NCI-H2171 treated with DMSO at 0.1 percent for 48 hours (cell line): Measurements from ENCODE around the gene SEMA6C.
A peak's percentile ranks its signal among the peaks of the same experiment; 100 is the strongest.
"Not testable (repeated sequence)": the region's sequence is repeated elsewhere in the genome, so short reads cannot be mapped to it uniquely, and the experiment has no call there.

Experiments
- DNase-seq: peaks from one replicate; lab custom pipeline; 2025; lab: John Stamatoyannopoulos, UW

SEMA6C gene, protein sequence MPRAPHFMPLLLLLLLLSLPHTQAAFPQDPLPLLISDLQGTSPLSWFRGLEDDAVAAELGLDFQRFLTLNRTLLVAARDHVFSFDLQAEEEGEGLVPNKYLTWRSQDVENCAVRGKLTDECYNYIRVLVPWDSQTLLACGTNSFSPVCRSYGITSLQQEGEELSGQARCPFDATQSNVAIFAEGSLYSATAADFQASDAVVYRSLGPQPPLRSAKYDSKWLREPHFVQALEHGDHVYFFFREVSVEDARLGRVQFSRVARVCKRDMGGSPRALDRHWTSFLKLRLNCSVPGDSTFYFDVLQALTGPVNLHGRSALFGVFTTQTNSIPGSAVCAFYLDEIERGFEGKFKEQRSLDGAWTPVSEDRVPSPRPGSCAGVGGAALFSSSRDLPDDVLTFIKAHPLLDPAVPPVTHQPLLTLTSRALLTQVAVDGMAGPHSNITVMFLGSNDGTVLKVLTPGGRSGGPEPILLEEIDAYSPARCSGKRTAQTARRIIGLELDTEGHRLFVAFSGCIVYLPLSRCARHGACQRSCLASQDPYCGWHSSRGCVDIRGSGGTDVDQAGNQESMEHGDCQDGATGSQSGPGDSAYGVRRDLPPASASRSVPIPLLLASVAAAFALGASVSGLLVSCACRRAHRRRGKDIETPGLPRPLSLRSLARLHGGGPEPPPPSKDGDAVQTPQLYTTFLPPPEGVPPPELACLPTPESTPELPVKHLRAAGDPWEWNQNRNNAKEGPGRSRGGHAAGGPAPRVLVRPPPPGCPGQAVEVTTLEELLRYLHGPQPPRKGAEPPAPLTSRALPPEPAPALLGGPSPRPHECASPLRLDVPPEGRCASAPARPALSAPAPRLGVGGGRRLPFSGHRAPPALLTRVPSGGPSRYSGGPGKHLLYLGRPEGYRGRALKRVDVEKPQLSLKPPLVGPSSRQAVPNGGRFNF

DNA sequence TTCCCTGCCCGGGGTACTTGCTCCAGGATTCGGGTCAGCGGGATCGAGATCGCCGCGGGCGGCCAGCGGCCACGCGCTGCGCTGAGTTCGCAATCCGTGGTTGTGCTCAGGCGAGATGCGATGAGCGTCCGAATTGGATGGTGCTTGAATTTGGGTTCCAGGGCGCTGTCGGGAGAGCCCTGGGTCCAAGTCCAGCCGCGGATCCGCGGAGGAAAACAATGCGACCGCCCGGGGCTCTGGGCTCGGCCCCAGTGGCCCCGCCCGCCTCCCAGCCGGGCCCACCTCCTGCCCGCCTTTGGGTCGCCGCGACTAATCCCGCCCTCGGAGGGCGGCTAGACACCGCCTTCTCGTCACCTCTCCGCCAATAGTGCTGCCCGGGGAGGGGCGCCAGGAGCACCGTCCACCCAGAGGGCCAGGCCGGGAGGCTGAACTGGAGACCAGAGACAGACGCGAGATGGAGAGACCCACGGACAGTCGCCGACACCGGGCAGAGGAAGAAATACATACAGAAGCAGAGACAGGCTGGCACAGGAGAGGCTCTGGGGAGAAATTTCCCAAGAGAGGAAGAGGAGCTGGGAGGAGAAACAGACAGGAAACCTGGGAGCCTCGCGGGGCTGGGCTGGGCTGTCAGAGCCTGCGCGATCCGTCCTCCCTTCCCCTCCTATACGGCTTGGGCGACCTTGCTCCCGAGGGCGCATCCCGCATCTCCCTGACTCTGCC, at the start of gene SEMA6C:
Gene SEMA6C (minus strand): TSS at position 220 of the 720 bp plus-strand sequence. CDS start 4,010 bp downstream, outside the sequence.
- peak; percentile 82 for DNase-seq

DNA sequence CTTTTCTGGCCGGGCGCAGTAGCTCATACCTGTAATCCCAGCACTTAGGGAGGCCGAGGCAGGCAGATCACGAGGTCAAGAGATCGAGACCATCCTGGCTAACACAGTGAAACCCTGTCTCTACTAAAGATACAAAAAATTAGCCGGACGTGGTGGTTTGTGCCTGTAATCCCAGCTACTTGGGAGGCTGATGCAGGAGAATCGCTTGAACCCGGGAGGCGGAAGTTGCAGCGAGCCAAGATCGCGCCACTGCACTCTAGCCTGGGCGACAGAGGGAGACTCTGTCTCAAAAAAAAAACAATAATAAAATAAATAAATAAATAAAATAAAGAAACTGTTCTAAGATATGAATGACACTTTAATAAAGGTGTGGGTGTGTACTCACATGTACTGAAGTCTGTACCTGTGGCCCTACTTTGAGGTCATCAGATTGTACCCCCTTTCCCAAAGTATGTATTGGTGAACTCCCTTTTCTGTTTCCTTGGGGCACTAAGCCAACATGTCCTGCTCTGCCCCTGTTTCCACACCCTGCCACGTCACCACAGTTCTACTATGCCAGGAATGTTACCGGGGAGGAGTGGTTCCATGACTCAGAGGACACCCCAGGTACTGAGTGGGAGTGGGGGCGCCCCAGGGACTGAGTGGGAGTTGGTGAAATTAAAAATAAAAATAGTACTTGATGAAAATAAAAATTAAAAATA, 48.6 kb upstream of the SEMA6C start:
- DNase-seq, result not testable (repeated sequence)

DNA sequence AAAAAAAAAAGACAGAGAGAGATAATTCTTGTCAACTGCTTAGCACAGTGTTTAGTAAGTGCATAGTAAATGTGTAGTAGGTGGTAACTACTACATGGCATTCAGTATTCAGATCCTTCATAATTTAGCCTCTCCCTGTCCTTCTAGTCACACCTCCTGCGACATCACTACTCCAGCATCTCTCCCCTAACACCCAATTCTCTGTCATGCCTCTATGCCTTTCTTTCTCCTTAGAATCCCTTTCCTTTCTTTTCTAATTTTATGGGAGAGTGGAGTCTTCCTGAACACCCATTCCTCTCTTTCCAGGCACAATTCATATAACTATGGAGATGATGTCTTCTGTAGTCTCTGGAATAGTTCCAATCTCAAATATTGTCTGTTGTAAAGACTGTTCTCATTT, 47.4 kb upstream of the SEMA6C start:
- no peak for DNase-seq

DNA sequence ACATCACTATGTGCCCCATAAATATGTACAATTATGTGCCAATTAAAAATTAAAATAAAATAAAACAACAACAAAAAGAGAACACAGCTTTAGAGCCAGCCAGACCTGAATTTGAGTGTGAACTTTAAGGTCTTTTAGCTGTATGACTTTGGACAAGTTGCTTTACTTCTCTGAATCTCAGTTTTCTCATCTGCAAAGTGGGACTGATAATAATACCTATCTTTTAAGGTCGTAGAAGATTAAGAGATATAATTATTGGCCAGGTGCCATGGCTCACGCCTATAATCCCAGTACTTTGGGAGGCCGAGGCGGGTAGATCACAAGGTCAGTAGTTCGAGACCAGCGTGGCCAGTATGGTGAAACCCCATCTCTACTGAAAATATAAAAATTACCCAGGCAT, 46.9 kb upstream of the SEMA6C start:
- DNase-seq, result no peak

DNA sequence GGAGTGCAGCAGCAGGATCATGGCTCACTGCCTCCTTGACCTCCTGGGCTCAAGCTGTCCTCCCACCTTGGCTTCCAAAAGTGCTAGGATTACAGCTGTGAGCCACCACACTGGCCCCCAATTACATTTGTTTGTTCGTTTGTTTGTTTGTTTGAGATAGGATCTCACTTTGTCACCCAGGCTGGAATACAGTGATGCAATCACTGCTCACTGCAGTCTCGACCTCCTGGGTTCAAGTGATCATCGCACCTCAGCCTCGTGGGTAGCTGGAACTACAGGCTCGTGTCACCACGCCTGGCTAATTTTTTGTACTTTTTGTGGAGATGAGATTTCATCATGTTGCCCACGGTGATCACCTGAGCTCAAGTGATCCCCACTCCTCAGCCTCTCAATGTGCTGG, 45.6 kb upstream of the SEMA6C start:
- DNase-seq, result no peak

DNA sequence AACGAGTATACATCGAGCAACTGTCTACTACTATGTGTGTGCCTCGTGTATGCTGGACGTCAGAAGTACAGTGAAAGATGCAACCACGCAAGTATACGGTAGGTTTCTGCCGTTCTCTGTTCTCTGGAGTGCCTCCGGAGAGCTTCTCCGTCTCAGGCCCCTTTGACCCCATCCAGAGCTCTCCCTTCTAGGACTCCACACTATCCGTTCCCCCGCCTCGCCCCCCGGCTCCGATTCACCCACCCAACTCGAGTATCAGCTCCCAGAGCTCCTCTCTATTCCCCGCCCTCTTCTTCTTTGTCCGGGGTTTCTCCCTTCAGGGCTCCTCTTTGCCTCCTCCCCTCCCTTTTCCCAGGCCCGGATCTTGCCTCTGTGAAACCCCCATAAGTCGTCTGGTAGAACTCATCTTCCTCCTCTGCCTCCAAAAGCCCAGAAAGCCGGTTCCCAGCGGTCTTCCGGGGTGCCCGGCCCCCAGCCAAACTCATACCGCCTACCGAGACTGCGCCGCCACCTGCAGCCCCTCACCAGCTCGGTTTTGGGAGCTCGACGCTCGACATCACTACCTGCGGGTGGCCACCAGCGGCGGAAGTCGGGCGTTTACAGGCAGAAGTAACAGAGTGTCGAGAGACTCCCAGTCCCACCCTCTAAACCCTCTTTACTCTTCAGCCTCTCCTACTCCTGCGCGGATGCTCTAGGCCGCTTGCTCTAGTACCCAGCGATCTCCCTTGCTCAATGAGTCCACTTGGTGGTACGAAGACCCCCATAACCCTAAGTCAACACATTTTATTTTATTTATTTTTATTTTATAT, 43.4 kb upstream of the SEMA6C start, which contains the start of gene VPS72:
Gene VPS72 (minus strand): TSS at position 561 of the 809 bp plus-strand sequence. CDS start 76 bp downstream, at position 485.
- DNase-seq, result peak; percentile 96

DNA sequence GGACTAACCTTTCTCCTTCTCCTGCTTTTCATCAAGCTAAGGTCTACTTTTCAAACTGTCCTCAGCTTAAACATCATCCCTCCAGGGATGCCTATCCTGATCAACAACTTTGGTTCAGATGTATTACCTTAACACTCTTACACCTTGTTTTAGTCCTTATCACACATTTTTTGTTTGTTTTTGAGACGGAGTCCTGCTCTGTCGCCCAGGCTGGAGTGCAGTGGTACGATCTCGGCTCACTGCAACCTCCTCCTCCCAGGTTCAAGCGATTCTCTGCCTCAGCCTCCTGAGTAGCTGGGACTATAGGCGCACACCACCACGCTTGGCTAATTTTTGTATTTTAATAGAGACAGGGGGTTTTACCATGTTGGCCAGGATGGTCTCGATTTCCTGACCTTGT, 42.2 kb upstream of the SEMA6C start:
- DNase-seq, result not testable (repeated sequence)

DNA sequence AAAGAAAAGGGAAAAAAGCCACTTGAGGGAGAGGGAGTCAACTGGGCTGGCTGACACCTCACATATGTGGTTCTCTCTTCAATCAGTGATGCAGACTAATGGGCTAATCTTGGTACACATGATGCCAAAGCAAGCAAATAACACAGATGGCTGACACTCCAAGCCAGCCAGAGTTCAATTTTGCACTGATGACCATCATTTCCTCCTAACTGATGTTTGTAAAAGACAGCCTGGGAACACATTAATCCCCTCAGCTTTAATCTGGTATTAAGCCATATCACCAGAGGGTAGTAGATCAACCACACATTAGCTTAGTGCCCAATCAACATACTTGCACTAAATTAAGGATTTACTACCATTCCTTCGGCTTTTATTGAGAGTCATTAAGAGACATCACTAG, 40.8 kb upstream of the SEMA6C start:
- DNase-seq, result peak; percentile 32

DNA sequence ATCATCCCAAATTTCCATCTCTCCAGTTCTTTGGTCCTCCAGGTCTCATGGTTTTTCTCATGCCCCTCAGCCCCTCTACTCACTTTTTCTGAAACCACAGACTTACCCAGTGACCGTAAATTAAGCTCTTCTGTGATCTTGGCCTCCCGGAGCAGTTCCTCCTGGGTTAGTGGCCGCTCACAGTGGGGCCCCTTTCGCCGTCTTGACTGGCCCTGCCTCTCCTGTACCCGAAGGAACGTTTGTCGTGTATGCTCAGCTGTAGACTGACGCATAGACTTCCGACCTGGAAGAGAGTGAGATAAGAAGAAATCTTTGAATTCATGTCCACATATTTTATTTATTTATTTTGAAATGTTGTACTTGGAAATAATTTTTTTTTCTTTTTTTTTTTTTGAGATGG, 37.8 kb upstream of the SEMA6C start:
- no peak for DNase-seq

DNA sequence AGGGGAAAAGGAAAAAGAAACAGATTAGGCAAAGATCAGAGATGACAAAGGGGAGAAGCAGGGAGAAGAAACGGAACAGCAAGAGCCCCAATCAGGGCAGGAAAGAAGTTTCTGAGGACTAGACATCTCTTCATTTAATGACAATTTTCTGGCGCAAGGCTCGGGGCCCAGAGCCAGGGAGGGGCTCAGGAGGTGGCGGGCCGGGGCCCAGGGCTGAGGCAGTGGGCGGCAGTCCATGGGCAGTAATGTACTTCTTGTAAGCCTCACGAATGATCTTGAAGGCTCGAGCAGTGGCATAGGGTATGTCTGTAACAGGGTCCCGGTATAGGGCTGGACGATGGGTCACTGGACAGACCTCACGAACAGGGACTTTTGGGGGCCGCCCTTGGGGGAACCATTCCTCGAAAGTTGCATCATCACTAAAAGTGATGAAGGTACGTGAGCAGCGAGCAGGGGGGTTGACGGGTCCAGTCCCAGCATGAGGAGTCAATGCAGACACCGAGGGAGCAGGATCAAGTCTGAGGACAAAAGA, 30.1 kb upstream of the SEMA6C start:
- no peak for DNase-seq

DNA sequence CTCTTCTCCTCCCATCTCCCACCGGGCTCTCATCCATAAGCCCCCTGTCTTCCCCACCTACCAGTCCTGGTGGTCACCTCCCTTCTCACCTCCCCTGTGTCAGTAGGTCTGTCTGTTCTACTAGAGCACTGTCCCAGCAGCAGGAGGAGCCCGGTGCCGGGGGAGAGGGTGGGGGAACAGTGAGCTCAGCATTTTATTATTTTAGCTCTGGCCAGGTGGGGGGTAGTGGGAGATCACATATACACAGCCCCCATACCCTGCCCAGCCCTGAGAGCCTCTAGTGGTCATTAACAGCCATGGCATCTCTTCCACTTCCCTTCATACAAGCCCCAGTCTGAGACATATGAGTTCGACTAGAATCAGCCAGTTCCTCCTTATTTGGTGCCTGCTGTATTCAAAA, 29.4 kb upstream of the SEMA6C start, which contains the start of gene TMOD4:
Gene TMOD4 (minus strand): TSS at position 119 of the 400 bp plus-strand sequence. CDS start 1,106 bp downstream, outside the sequence.
- peak; percentile 7 for DNase-seq

DNA sequence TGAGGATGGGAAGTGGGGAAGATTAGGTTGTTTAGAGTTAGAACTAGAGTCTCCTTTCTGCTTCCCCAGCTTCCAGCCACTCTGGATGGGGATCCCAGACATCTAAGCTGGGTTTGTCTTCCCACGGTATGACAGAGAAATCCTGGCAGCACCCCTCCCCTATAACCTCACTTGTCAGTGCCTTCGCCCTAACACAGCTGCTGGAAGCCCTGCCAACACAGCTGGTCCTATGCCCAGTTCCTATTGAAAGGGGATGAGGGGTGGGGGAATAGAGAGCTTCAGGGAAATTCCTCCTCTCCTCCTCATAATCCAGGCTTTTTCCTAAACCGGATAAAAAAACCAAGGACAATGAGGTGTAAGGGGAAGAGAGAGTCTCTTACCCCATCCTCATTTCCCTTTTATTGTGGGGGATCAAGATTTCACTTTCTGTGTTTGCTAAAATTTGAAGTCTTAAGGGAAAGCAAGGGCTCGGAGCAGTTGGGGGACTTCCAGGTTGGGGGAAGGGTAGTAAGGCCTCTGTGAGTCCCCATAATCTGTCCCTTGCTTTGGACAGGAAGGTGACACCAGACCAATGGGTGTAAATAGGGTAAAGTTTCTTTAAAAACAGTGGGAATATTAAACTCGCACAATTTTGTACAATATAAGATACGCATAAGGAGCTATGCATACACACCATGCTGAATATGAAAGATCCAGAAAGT, 28.8 kb upstream of the SEMA6C start:
- DNase-seq, result no peak

DNA sequence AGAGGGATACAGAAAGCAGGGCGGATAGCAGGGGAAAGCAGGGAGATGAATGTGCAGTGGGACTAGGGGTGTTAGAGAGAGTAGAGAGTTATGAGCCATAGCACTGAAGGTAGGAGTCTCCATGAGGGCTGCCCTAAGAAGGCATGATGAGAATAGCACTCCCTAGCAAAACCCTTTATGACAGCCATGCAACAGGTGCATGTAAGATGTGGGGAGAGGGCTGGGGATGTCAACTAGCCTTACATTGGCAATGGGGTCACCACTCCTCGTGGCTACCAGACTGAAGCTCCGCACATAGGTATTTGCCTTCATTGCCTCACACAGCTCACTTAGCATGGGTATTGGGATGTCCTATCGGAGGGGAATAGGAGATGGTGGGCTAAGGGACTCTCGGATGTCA, 24.8 kb upstream of the SEMA6C start:
- no peak for DNase-seq

DNA sequence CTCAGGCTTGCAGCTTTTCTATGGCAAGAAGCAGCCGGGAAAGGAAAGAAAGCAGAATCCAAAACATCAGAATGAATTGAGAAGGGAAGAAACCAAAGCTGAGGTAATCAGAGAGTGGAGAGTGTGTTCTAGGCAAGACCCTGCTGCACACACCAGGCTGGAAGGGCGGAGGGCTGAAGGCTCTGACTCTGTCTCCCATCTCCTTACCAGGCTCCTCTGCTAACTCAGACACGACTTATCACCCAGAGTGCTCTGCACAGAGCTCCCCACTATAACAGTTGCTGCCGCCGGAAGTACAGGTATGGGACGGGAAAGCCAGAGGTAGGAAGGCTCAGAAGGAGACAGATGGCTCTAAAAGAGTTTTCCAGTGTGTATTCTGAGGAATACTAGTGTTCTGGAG, 20.7 kb upstream of the SEMA6C start:
- DNase-seq, result no peak

DNA sequence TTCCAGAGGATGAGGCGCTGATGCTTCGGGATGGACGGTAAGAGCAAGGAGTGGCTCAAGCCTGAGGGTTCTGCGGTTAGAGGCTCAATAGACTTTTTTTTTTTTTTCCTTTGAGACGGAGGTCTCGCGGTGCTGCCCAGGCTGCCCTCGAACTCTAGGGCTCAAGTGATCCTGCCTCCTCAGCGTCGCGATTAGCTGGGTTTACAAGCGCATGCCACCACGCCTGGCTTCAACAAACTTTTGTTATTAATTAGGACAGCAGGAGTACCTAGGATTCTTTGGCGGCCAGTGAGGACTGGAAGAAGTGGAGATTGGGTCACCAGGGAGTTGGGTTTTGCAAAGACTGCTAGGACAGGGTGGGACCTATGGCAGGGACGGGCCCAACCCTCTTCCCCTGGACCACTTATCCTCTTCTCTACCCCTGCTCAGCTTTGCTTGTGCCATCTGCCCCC, 20.1 kb upstream of the SEMA6C start:
- no peak for DNase-seq

DNA sequence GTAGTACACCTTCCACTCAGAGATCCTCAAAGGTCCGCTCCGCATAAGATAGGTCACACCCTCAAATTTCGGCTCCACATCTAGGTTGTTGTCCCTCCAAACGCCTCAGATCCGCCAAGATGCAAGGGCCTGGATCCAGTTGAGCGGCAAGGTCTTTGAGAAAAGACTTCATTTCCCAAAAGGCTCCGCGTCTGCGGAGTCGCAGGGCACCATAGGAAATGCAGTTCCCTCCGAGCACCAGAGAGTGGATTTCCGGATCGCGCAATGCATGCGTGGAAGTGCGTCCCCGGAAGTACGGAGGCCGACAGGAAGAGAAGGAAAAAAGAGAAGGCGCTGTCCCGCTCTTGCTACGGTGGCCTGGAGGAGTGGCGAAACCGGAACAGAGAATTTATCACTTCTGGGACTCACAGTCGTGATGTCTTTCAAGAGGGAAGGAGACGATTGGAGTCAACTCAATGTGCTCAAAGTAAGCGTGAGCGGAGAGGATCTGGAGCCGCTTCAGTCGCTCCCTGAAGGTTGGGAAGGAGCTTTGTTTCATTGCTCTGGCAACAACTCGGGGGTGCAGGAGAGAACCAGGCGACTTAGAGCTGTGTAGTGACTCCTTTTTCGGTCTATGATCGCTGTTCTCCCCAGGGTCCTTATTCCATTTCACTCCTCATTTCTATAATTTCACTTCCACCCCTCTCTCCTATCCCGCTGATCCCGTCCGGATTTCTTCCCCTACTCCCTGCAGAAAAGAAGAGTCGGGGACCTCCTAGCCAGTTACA, 19.5 kb upstream of the SEMA6C start, which contains the start of the genes LYSMD1 and SCNM1:
Gene LYSMD1 (minus strand): TSS at position 165 of the 767 bp plus-strand sequence. CDS start 644 bp downstream, outside the sequence.
Gene SCNM1 (plus strand): TSS at position 407 of the 767 bp plus-strand sequence. CDS start 9 bp downstream, at position 416.
- DNase-seq, result peak; percentile 99

DNA sequence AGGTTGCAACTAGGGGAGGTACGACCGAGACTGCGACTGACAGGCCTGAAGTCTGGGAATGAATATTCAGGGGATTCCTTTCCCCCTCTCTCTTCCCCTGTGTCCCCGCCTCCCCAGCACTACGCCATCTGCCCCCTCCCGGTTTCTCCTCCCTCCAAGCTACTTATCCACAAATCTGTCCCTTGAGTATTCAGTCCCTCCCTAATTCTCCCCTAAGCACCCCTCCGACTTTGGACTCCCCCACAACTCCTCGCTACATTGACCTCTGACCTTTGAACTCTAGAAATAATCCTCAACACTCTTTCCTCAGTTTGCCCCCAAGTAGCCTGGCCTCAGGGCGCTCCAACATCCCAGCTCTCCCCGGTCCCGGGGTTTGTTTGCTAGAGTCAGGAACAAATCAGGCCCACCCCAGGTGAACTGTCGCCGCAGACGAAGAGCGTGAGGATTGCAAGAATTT, 18.9 kb upstream of the SEMA6C start:
- peak; percentile 92 for DNase-seq

DNA sequence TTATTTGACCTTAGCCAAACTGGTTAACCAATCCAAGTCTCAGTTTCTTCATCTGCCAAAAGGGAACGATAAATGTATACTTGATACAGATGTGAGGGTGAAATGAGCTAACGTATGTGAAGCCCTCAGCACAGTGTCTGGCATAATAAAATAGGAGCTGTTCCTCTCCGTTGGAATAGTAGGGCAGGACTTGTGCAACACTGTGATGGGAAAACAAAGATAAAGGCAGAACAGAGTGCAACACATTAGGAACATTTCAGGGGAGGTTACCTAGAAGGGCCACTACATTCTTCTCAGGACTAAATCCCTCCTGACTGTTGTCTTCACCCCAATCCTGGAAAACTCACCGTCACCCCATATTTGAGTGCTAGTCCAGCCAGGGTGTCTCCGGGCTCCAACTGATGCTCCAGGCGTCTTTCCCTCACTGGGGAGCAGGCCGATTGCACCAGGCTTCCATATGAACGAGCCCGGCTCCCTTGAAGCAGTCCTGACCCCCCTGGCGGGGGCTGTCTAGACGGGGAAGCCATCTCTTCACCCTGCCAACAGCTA, 18.4 kb upstream of the SEMA6C start:
- DNase-seq, result no peak
